Measurements from ENCODE around the gene BATF2.

DNA sequence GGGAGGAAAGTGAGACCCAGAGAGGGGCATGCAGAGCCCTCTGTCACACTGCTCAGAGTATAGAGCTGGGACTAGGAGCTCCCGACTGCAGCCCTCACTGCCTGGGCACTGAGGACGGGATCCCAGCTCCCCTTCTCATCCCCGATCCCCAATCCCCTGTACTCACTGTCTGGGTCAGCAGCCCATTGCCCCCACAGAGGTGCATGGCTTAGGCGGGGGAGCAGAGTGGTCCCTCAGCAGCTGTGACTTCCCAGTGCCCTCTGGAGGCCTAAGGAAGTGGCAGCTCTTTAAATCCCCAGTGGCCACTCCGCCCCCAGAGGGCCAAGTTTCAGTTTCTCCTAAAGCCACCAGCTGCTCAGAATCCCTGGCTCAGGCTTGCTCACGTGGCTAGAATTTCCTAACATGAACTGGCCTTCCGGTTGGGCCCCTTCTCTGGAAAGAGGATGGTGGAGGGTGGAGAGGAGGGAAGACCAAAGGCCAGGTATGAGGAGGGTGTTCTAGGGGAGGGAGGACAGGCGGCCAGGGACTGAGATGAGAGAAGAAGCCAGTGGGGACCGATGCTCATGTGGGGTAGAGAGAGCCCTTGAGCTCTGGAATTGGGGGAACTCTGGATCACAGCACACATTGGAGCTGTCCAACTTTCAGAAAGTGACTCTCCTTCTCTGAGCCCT lies at the start of gene BATF2:
- TF ChIP-seq, protein P1, sequence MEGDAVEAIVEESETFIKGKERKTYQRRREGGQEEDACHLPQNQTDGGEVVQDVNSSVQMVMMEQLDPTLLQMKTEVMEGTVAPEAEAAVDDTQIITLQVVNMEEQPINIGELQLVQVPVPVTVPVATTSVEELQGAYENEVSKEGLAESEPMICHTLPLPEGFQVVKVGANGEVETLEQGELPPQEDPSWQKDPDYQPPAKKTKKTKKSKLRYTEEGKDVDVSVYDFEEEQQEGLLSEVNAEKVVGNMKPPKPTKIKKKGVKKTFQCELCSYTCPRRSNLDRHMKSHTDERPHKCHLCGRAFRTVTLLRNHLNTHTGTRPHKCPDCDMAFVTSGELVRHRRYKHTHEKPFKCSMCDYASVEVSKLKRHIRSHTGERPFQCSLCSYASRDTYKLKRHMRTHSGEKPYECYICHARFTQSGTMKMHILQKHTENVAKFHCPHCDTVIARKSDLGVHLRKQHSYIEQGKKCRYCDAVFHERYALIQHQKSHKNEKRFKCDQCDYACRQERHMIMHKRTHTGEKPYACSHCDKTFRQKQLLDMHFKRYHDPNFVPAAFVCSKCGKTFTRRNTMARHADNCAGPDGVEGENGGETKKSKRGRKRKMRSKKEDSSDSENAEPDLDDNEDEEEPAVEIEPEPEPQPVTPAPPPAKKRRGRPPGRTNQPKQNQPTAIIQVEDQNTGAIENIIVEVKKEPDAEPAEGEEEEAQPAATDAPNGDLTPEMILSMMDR (IDR thresholded peaks at IDR 0.05) = peak; percentile 47 to 59 (median 53)
- peak; percentile 89 for TF ChIP-seq POLR2A (IDR thresholded peaks at IDR 0.05)
